SK-N-SH (cell line): ENCODE measurements around the gene CDH13.

ENCODE experiments used
- MEF2A ChIP-seq: IDR thresholded peaks from 2 replicates; pipeline ENCODE4 v1.4.0; 2012; ENCODE audit warnings: low read depth, borderline replicate concordance
- RCOR1 ChIP-seq: fragments of 150-350 bp; IDR thresholded peaks from 2 replicates; pipeline ENCODE4 v1.6.1; 2017; ENCODE audit warnings: antibody characterized with exemption, low read length
- ZBTB33 ChIP-seq: IDR thresholded peaks from 2 replicates; pipeline ENCODE4 v1.4.0; 2012; ENCODE audit warnings: low read depth, borderline replicate concordance
- TF ChIP-seq, protein P1 (sequence below): IDR thresholded peaks from 2 replicates; pipeline ENCODE4; 2012

- TF ChIP-seq ZBTB33 (no peak), MEF2A (no peak), RCOR1 (no peak)
- TF ChIP-seq, protein P1, sequence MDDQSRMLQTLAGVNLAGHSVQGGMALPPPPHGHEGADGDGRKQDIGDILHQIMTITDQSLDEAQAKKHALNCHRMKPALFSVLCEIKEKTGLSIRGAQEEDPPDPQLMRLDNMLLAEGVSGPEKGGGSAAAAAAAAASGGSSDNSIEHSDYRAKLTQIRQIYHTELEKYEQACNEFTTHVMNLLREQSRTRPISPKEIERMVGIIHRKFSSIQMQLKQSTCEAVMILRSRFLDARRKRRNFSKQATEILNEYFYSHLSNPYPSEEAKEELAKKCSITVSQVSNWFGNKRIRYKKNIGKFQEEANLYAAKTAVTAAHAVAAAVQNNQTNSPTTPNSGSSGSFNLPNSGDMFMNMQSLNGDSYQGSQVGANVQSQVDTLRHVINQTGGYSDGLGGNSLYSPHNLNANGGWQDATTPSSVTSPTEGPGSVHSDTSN, result no peak
These were observed 1172.6 kb downstream of the CDH13 start for GRCh38 chr16:83799336-83799735.
